ENCODE measurements around the gene KRTAP9-4.

DNA sequence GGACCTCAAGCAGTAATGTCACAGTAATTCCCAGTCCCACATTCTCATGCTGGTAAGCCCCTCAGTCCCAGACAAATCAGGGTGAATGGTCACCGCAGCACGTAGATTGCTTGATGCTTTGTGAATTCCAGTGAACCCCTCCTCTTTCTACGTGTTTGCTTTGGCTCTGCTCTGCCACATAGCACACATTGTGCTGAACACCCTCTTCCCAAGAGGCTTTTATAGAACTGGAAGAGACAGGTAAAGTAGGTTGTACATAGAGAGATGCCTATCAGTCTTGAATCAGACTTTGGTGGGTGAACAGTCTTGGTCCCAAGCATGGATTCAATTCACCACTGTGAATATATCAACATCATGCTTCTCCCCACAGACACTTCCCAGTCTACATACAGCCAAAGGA, 15.1 kb downstream of the KRTAP9-4 start:
- TF ChIP-seq, protein P1, sequence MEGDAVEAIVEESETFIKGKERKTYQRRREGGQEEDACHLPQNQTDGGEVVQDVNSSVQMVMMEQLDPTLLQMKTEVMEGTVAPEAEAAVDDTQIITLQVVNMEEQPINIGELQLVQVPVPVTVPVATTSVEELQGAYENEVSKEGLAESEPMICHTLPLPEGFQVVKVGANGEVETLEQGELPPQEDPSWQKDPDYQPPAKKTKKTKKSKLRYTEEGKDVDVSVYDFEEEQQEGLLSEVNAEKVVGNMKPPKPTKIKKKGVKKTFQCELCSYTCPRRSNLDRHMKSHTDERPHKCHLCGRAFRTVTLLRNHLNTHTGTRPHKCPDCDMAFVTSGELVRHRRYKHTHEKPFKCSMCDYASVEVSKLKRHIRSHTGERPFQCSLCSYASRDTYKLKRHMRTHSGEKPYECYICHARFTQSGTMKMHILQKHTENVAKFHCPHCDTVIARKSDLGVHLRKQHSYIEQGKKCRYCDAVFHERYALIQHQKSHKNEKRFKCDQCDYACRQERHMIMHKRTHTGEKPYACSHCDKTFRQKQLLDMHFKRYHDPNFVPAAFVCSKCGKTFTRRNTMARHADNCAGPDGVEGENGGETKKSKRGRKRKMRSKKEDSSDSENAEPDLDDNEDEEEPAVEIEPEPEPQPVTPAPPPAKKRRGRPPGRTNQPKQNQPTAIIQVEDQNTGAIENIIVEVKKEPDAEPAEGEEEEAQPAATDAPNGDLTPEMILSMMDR (IDR thresholded peaks at IDR 0.05), result no peak
- no peak for TF ChIP-seq POLR2A (IDR thresholded peaks at IDR 0.05)

Data from heart left ventricle (tissue), 13 donors.